CMK (cell line): ENCODE measurements around the gene SMCR8.
A peak's percentile ranks its signal among the peaks of the same experiment; 100 is the strongest.
"Not testable (repeated sequence)": the region's sequence is repeated elsewhere in the genome, so short reads cannot be mapped to it uniquely, and the experiment has no call there.

Experiments used
- DNase-seq: peaks from one replicate; pipeline ENCODE4 v3.0.0-alpha.2; 2010; ENCODE audit warnings: low read depth

SMCR8 gene

DNA sequence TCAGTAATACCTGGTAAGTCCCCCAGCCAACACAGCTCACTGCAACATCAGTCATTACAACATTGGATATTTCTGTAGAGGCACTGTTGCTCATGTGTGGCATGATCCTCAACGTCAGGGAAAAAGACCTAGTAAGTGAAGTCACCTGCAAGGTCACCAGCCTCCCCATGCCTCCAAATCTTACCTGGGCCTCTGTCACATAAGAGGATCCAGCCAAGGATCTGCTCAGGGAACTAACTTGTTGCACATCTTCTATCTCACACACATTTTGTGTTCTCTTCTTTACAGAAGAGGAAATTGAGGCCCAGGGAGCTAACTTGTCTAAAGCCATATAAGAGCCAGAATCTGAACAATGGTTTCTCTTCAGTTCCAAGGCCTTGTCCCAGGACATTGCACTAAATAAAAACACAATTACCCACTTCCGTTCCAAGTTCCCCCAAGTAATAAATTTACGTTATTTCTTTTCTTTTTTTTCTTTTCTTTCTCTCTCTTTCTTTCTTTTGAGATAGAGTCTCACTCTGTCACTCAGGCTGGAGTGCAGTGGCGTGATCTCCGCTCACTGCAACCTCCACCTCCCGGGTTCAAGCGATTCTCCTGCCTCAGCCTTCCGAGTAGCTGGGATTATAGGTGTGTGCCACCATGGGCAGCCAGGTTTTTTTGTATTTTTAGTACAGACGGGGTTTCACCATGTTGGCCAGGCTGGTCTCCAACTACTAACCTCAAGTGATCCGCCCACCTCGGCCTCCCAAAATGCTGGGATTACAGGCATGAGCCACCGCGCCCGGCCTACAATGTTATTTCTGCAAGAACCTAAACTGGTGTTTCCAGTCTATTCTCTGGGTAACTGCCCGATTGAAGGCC lies 47.0 kb downstream of the SMCR8 start:
- no peak for DNase-seq

- no peak for DNase-seq
Measured at GRCh38 chr17:18362698-18363100, 47.6 kb downstream of the SMCR8 start.

- DNase-seq, result peak; percentile 82
Measured at GRCh38 chr17:18363101-18364049, 48.3 kb downstream of the SMCR8 start, which contains the start of gene SHMT1. Gene SHMT1 (minus strand): TSS chr17:18363550. CDS start chr17:18355981, 7,569 bp downstream.

DNA sequence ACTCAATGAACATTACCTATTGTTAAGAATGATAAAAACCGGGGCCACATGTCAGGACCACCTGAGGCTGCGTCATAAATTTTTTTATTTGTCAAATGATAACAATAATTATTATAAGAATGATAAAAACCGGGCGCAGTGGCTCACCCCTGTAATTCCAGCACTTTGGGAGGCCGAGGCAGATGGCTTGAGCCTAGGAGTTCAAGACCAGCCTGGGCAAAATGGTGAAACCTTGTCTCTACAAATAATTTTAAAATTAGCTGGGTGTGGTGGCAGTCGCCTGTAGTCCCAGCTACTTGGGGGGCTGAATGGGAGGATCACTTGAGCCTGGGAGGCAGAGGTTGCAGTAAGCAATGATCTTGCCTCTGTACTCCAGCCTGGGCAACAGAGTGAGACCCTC lies 49.1 kb downstream of the SMCR8 start:
- no peak for DNase-seq

DNA sequence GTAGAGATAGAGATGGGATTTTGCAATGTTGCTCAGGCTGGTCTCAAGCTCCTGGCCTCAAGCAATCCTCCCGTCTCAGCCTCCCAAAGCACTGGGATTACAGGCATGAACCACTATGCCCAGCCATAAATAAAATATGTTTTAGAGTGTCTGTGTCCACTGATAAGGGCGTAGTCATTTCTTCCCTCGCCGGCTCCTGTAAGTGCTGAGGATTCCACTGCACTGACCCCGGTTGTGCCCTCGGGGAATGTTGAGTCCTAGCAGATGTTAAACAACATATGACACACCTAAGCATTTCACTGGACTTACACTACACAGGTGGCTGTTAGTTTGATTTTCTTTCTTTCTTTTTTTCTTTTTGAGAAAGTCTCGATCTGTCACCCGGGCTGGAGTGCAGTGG lies 53.9 kb downstream of the SMCR8 start:
- no peak for DNase-seq

- DNase-seq, result no peak
Measured at GRCh38 chr17:18370761-18371160, 55.7 kb downstream of the SMCR8 start.

- no peak for DNase-seq
Measured at GRCh38 chr17:18371455-18371854, 56.4 kb downstream of the SMCR8 start.

- not testable (repeated sequence) for DNase-seq
Measured at GRCh38 chr17:18373181-18373580, 58.1 kb downstream of the SMCR8 start.

DNA sequence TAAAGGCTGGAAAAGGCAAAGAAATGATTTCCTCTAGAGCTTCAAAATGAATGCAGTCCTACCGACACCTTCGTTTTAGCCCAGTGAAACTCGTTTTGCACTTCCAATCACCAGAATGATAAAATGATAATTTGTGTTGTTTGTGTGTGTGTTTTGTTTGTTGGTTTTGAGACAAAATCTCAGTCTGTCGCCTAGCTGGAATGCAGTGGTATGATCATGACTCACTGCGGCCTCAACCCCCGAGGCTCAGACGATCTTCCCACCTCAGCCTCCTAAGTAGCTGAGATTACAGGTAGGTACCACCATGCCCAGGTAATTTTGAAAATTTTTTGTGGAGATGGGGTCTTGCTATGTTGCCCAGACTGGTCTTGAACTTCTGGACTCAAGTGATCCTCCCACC lies 59.1 kb downstream of the SMCR8 start:
- DNase-seq, result no peak
